Nucleus accumbens (tissue), 56 donors: ENCODE data around the gene SLC30A7.
A peak's percentile ranks its signal among the peaks of the same experiment; 100 is the strongest.

Source experiments
- DNase-seq, 56 donors: peaks; one replicate each; lab custom pipeline; 2025; lab: John Stamatoyannopoulos, UW

Gene SLC30A7

GRCh38 chr1:101013776-101014175 lies 117.9 kb downstream of the SLC30A7 start:
- no peak for DNase-seq

- no peak for DNase-seq
These were observed 121.6 kb downstream of the SLC30A7 start for GRCh38 chr1:101017448-101017847.

- no peak for DNase-seq
These were observed 126.4 kb downstream of the SLC30A7 start for GRCh38 chr1:101022294-101022693.

- peak in 19 of 56 donors; percentile 0 to 73 (median 39) for DNase-seq
These were observed 129.4 kb downstream of the SLC30A7 start for GRCh38 chr1:101025283-101025656.

- peak in 55 of 56 donors; percentile 32 to 93 (median 83) for DNase-seq
These were observed 130.0 kb downstream of the SLC30A7 start, which contains the start of gene DPH5 for GRCh38 chr1:101025657-101026429. Gene DPH5, minus strand, starts transcription at chr1:101025784. Its CDS starts 341 bp downstream, at chr1:101025443.

- no peak for DNase-seq
These were observed 130.5 kb downstream of the SLC30A7 start for GRCh38 chr1:101026430-101026788.

- DNase-seq: no peak
These were observed 131.4 kb downstream of the SLC30A7 start for GRCh38 chr1:101027194-101027772.

- DNase-seq: no peak
These were observed 132.6 kb downstream of the SLC30A7 start for GRCh38 chr1:101028466-101028865.

- no peak for DNase-seq
These were observed 133.3 kb downstream of the SLC30A7 start for GRCh38 chr1:101029184-101029583.

GRCh38 chr1:101030881-101031280 lies 135.0 kb downstream of the SLC30A7 start:
- DNase-seq: no peak
